ENCODE results near the gene AOPEP. TPM values are rescaled to one million over a fixed set of nuclear protein-coding genes. Genes with fewer than 3 reads are reported as not detected.
A peak's percentile ranks its signal among the peaks of the same experiment; 100 is the strongest.

The AOPEP gene
- total and polyA plus RNA-seq, 2 of the 13 experiments (the other 11 are each of a cell fraction or from before 2014, with no cell fraction given) = 22.2 to 41.6 TPM

DNA sequence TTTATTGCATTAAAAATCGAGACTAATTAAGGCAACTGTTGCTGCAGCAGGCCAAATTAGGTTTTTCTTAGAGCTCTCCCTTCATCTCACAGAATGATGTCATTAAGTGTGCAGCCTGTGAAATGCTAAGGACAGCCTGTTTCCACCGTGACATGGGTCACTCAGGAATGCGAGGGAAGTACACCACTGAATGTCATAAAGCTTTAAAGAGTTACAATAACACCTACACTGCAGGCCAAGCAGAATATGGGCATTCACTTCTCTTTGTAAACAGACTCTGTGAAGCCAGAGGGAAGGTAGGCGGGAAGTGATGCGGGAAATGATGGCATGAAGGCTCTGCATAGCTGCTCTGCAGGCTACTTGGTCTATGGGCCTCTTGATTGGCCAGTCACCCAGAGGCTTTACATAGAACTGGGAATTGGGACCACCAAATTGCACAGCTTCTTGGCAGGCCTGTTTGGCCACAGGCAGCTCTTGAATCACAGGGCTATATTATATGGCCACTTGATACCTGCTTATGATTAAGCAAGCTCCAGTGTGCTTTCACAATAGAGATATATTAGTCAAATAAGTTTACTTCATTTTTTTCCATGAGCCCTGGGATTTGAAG, 28.4 kb upstream of the AOPEP start (continued):
- TF ChIP-seq, protein P1, sequence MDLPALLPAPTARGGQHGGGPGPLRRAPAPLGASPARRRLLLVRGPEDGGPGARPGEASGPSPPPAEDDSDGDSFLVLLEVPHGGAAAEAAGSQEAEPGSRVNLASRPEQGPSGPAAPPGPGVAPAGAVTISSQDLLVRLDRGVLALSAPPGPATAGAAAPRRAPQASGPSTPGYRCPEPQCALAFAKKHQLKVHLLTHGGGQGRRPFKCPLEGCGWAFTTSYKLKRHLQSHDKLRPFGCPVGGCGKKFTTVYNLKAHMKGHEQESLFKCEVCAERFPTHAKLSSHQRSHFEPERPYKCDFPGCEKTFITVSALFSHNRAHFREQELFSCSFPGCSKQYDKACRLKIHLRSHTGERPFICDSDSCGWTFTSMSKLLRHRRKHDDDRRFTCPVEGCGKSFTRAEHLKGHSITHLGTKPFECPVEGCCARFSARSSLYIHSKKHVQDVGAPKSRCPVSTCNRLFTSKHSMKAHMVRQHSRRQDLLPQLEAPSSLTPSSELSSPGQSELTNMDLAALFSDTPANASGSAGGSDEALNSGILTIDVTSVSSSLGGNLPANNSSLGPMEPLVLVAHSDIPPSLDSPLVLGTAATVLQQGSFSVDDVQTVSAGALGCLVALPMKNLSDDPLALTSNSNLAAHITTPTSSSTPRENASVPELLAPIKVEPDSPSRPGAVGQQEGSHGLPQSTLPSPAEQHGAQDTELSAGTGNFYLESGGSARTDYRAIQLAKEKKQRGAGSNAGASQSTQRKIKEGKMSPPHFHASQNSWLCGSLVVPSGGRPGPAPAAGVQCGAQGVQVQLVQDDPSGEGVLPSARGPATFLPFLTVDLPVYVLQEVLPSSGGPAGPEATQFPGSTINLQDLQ (CRISPR knock-in tag; IDR thresholded peaks at IDR 0.05) = no peak
- TF ChIP-seq ZNF652 (CRISPR knock-in tag; IDR thresholded peaks at IDR 0.05; ENCODE audit: borderline replicate concordance, low read depth) (no peak), YEATS2 (CRISPR knock-in tag; IDR thresholded peaks at IDR 0.05; ENCODE audit: borderline replicate concordance) (no peak), ZNF44 (CRISPR knock-in tag; IDR thresholded peaks at IDR 0.05) (no peak), IRF2 (CRISPR knock-in tag; IDR thresholded peaks at IDR 0.05) (no peak), HMG20A (CRISPR knock-in tag; IDR thresholded peaks at IDR 0.05; ENCODE audit: borderline replicate concordance) (no peak), TCF7 (IDR thresholded peaks at IDR 0.05; ENCODE audit: low read depth) (no peak), KDM2A (CRISPR knock-in tag; IDR thresholded peaks at IDR 0.05; ENCODE audit: borderline replicate concordance, low read depth) (no peak), DMAP1 (CRISPR knock-in tag; IDR thresholded peaks at IDR 0.05) (no peak), FOXA1 (IDR thresholded peaks at IDR 0.05) (no peak), FOXA1 (CRISPR knock-in tag; IDR thresholded peaks at IDR 0.05) (peak; percentile 26; the same call in 1 of the 2 replicates), SMARCE1 (IDR thresholded peaks at IDR 0.05; ENCODE audit: borderline replicate concordance) (no peak), ZNF619 (CRISPR knock-in tag; IDR thresholded peaks at IDR 0.05) (no peak), ZNF564 (CRISPR knock-in tag; IDR thresholded peaks at IDR 0.05) (no peak), MTF2 (CRISPR knock-in tag; IDR thresholded peaks at IDR 0.05; ENCODE audit: borderline replicate concordance) (no peak), ZNF33B (CRISPR knock-in tag; IDR thresholded peaks at IDR 0.05) (no peak), HMGA1 (CRISPR knock-in tag; conservative IDR thresholded peaks at IDR 0.05) (no peak), ZFP82 (CRISPR knock-in tag; IDR thresholded peaks at IDR 0.05; ENCODE audit: borderline replicate concordance) (no peak), GABPA (IDR thresholded peaks at IDR 0.05; ENCODE audit: low read depth, low read length) (no peak), GABPA (CRISPR knock-in tag; IDR thresholded peaks at IDR 0.05; ENCODE audit: low read depth) (no peak)
- TF ChIP-seq, protein P2, sequence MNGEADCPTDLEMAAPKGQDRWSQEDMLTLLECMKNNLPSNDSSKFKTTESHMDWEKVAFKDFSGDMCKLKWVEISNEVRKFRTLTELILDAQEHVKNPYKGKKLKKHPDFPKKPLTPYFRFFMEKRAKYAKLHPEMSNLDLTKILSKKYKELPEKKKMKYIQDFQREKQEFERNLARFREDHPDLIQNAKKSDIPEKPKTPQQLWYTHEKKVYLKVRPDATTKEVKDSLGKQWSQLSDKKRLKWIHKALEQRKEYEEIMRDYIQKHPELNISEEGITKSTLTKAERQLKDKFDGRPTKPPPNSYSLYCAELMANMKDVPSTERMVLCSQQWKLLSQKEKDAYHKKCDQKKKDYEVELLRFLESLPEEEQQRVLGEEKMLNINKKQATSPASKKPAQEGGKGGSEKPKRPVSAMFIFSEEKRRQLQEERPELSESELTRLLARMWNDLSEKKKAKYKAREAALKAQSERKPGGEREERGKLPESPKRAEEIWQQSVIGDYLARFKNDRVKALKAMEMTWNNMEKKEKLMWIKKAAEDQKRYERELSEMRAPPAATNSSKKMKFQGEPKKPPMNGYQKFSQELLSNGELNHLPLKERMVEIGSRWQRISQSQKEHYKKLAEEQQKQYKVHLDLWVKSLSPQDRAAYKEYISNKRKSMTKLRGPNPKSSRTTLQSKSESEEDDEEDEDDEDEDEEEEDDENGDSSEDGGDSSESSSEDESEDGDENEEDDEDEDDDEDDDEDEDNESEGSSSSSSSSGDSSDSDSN (CRISPR knock-in tag; IDR thresholded peaks at IDR 0.05) = no peak
- TF ChIP-seq, protein P3, sequence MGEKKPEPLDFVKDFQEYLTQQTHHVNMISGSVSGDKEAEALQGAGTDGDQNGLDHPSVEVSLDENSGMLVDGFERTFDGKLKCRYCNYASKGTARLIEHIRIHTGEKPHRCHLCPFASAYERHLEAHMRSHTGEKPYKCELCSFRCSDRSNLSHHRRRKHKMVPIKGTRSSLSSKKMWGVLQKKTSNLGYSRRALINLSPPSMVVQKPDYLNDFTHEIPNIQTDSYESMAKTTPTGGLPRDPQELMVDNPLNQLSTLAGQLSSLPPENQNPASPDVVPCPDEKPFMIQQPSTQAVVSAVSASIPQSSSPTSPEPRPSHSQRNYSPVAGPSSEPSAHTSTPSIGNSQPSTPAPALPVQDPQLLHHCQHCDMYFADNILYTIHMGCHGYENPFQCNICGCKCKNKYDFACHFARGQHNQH (CRISPR knock-in tag; IDR thresholded peaks at IDR 0.05) = no peak
- TF ChIP-seq, protein P4, sequence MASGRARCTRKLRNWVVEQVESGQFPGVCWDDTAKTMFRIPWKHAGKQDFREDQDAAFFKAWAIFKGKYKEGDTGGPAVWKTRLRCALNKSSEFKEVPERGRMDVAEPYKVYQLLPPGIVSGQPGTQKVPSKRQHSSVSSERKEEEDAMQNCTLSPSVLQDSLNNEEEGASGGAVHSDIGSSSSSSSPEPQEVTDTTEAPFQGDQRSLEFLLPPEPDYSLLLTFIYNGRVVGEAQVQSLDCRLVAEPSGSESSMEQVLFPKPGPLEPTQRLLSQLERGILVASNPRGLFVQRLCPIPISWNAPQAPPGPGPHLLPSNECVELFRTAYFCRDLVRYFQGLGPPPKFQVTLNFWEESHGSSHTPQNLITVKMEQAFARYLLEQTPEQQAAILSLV (CRISPR knock-in tag; IDR thresholded peaks at IDR 0.05; ENCODE audit: borderline replicate concordance) = no peak
